Left lung (tissue), 10 donors: Measurements from ENCODE around the gene SDF4. TPM values are rescaled to one million over a fixed set of nuclear protein-coding genes. Genes with fewer than 3 reads are reported as not detected.
"Not testable (repeated sequence)": the region's sequence is repeated elsewhere in the genome, so short reads cannot be mapped to it uniquely, and the experiment has no call there.

Experiments
- ATAC-seq: fragments of 200-7000 bp; cut with Tn5 transposase; one replicate; pipeline ENCODE4 v1.9.1; 2020; ENCODE audit warnings: moderate library complexity
- DNase-seq, 4 donors: peaks; one replicate each; pipeline ENCODE4 v3.0.0-alpha.2; 2013 to 2020
- H3K27ac ChIP-seq, 2 donors: fragments of 200-600 bp; sonication (generic) in 1 of 2; one replicate each; pipeline versions ENCODE4 v1.5.0 to v1.8.0; 2020 to 2021
- H3K27me3 ChIP-seq, 2 donors: fragments of 200-600 bp; sonication (generic) in 1 of 2; one replicate each; pipeline versions ENCODE4 v1.5.0 to v1.8.0; 2020 to 2021
- H3K36me3 ChIP-seq, 2 donors: fragments of 200-600 bp; sonication (generic) in 1 of 2; one replicate each; pipeline versions ENCODE4 v1.5.0 to v1.8.0; 2020 to 2021
- H3K4me1 ChIP-seq, 2 donors: fragments of 200-600 bp; one replicate each; pipeline ENCODE4 v1.8.0; 2021
- H3K4me3 ChIP-seq, 2 donors: fragments of 200-600 bp; sonication (generic) in 1 of 2; one replicate each; pipeline versions ENCODE4 v1.5.0 to v1.8.0; 2020 to 2021; ENCODE audit warnings: mild to moderate bottlenecking in 1 of 2
- H3K9me3 ChIP-seq, 2 donors: fragments of 200-600 bp; sonication (generic) in 1 of 2; one replicate each; pipeline versions ENCODE4 v1.5.0 to v1.8.0; 2020 to 2021
- CTCF ChIP-seq, 2 donors: fragments of 200-600 bp; sonication (generic) in 1 of 2; IDR thresholded peaks; one replicate each; pipeline versions ENCODE4 v1.5.0 to v1.8.0; 2021; ENCODE audit warnings: antibody characterized with exemption in 2 of 2
- intact Hi-C, 2 donors: fragments of 100-400 bp; cut with DNase I; formaldehyde crosslinking; loops; one replicate each; pipeline versions ENCODE4 v1.11.2 to v1.14.2; 2022
- polyA plus RNA-seq, 6 donors: library from polyadenylated mRNA; unstranded; fragments of 120-200 nt; gene quantifications; one replicate each; pipeline ENCODE4 v1.2.1, GENCODE V29; 2013; ENCODE audit not compliant: insufficient read length in 6 of 6
- total RNA-seq, 2 donors: library from RNA; stranded (reverse); fragmentation: NEBNext Ultra II Directional; extraction: Animal tissue kit (Norgen Biotek cat#: 25700); gene quantifications; one replicate each; pipeline ENCODE4 v1.2.1, GENCODE V29; 2021
- donor health status: DM: no; HTN: yes; CAD: no.
- donor health status: DM: no; HTN: no; CAD: no.

Gene SDF4
- total and polyA plus RNA-seq, 8 donors, result 86.7 to 166 (median 100) TPM

GRCh38 chr1:1176931-1177330 lies 54.9 kb downstream of the SDF4 start:
- ATAC-seq (no peak), DNase-seq (peak in 1 of 4 donors; percentile 6)
- Histone ChIP-seq H3K27me3 (peaks cover 30 to 81% of the 10 kb centered on the region in 2 donors), H3K9me3 (no peaks in the 10 kb centered on the region), H3K4me1 (no peaks in the 10 kb centered on the region), H3K36me3 (no peaks in the 10 kb centered on the region), H3K4me3 (no peak overlapping the region), H3K27ac (no peak overlapping the region)
- intact Hi-C loops, result no loop called here
- TF ChIP-seq CTCF (IDR thresholded peaks at IDR 0.05), result no peak

GRCh38 chr1:1176063-1176761 lies 55.6 kb downstream of the SDF4 start:
- ATAC-seq, intact Hi-C loops, H3K36me3 ChIP-seq, H3K4me1 ChIP-seq, H3K9me3 ChIP-seq, H3K27ac ChIP-seq, H3K4me3 ChIP-seq: not testable (repeated sequence)
- H3K27me3 ChIP-seq, result peaks cover 31 to 89% of the 10 kb centered on the region in 2 donors
- peak in 1 of 4 donors; percentile 50 for DNase-seq

- Histone ChIP-seq H3K9me3 (no peaks in the 10 kb centered on the region), H3K4me1 (no peaks in the 10 kb centered on the region), H3K27me3 (peaks cover 31 to 94% of the 10 kb centered on the region in 2 donors), H3K4me3 (no peak overlapping the region), H3K36me3 (no peaks in the 10 kb centered on the region), H3K27ac (no peak overlapping the region)
- intact Hi-C loops, result no loop called here
- TF ChIP-seq CTCF (IDR thresholded peaks at IDR 0.05), result no peak
- ATAC-seq (no peak), DNase-seq (peak in 1 of 4 donors; percentile 57)
These were observed 56.4 kb downstream of the SDF4 start for GRCh38 chr1:1175221-1176062.

GRCh38 chr1:1173793-1174415 lies 57.9 kb downstream of the SDF4 start, which contains the start of gene TTLL10:
Gene TTLL10 (plus strand): TSS chr1:1173880. CDS start chr1:1179216, 5,336 bp downstream.
- no peak for TF ChIP-seq CTCF (IDR thresholded peaks at IDR 0.05)
- intact Hi-C loops, result no loop called here
- Histone ChIP-seq H3K4me1 (no peaks in the 10 kb centered on the region), H3K27me3 (peaks cover 31 to 93% of the 10 kb centered on the region in 2 donors), H3K27ac (no peak within 1 kb of the TSS), H3K36me3 (no peaks in the 10 kb centered on the region), H3K4me3 (no peak within 1 kb of the TSS), H3K9me3 (no peaks in the 10 kb centered on the region)
- DNase-seq (peak in 2 of 4 donors; percentile 67 to 78), ATAC-seq (peak; percentile 16)

- Histone ChIP-seq H3K4me3 (no peak overlapping the region), H3K4me1 (no peaks in the 10 kb centered on the region), H3K27me3 (peaks cover 31 to 93% of the 10 kb centered on the region in 2 donors), H3K36me3 (no peaks in the 10 kb centered on the region), H3K9me3 (no peaks in the 10 kb centered on the region), H3K27ac (no peak overlapping the region)
- DNase-seq (peak in 1 of 4 donors; percentile 55), ATAC-seq (no peak)
- TF ChIP-seq CTCF (IDR thresholded peaks at IDR 0.05), result no peak
- intact Hi-C loops, result no loop called here
These were observed 58.6 kb downstream of the SDF4 start for GRCh38 chr1:1173061-1173792.
